ENCODE data around the gene SMLR1.
A peak's percentile ranks its signal among the peaks of the same experiment; 100 is the strongest.
"Not testable (repeated sequence)": the region's sequence is repeated elsewhere in the genome, so short reads cannot be mapped to it uniquely, and the experiment has no call there.

The SMLR1 gene

DNA sequence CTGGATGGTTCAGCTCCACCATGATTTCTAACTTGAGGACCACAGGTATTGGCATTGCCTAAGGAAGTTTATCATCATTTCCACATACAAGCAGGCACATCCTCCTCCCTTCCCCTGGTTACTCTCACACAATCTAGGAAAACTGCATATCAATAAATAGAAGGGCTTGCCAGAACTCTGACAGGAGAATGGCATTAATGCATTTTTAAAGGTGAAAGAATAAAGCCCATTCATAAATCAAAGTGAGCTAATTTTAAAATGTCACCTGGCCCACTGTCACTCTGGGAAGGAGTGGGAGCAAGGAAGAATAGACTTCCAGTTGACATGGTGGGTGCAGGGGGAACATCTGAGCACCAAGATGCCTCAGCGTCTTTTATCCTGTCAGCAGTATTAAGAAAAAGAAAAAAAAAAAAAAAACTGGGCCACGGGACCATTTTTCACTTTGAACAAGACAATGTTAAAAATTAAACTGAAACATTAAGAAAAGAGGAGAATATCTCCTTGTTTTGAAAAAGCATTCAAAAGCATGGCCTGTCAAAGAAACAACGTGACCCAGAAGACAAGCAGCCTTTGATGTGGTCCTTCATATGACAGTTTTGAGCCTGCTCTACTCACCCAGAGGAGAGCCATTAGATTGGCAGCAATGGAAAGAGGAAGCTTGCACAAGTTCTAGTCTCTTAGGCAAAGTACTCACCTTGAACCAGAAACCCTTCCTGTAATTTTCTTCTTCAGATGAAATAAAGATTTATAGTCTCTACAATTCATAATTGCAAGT lies 39.3 kb upstream of the SMLR1 start:
- DNase-seq (ENCODE audit: insufficient read length, low spot score) (no peak), FAIRE-seq (no peak)

DNA sequence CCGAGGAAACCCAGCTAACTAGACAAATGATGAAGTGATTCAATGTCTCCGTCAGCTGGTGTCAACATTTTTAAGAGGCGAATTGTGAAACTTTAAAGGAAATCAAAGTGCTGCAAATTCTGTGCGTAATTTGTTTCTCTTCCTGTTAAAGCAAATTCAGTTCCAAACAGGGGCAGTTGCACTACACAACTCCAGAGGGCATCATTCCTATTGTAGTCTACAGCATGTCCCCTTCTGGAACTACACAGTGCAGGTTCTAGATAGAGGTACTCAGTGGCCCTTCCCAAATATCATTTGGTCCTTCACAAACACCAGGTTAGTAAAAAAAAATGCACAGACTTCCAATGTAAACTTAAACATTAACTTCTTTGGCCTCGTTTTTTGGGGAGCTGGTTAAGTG lies 38.3 kb upstream of the SMLR1 start:
- no peak for DNase-seq (ENCODE audit: insufficient read length, low spot score)
- TF ChIP-seq, protein P1, sequence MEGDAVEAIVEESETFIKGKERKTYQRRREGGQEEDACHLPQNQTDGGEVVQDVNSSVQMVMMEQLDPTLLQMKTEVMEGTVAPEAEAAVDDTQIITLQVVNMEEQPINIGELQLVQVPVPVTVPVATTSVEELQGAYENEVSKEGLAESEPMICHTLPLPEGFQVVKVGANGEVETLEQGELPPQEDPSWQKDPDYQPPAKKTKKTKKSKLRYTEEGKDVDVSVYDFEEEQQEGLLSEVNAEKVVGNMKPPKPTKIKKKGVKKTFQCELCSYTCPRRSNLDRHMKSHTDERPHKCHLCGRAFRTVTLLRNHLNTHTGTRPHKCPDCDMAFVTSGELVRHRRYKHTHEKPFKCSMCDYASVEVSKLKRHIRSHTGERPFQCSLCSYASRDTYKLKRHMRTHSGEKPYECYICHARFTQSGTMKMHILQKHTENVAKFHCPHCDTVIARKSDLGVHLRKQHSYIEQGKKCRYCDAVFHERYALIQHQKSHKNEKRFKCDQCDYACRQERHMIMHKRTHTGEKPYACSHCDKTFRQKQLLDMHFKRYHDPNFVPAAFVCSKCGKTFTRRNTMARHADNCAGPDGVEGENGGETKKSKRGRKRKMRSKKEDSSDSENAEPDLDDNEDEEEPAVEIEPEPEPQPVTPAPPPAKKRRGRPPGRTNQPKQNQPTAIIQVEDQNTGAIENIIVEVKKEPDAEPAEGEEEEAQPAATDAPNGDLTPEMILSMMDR (IDR thresholded peaks at IDR 0.05; ENCODE audit: insufficient read depth, missing control alignments) = peak; percentile 2
- no peak for FAIRE-seq

More for the DNA sequence above, 39.3 kb upstream of the SMLR1 start:
- TF ChIP-seq, protein P1 (IDR thresholded peaks at IDR 0.05; ENCODE audit: insufficient read depth, missing control alignments) = no peak

DNA sequence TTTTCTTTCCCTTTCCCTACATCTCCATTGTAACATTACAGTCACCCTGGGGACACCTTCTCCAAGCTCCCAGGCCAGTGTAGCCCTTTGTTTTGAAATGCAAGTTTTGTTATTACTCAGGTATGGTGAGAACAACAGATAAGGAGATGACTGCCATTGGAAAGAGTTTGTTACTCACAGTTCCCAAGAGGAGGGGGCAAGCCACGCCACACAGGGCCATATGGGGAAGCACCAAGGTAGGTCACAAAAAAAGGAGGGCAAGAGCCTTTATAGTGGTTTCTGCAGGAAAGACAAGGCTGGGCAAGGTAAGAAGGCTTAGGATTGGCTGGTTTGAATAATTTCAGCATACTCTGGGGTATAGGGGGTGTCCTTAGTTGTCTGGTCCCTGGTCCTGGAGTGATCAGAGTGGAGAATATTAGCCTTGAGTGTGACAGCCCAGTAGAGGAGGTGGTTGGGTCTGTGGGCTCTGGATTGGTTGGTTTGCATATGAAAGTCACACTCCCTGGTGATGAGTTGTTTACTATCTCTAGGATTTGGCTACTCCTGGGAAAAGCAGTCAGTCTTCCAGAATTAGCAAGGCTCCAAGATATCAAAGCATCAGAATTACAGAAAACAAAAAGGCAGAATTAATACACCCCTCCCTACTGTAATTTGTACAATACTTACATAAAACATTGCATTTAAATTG lies 33.1 kb upstream of the SMLR1 start:
- DNase-seq (ENCODE audit: insufficient read length, low spot score) (no peak), FAIRE-seq (no peak)
- TF ChIP-seq, protein P1 (IDR thresholded peaks at IDR 0.05; ENCODE audit: insufficient read depth, missing control alignments) = no peak

DNA sequence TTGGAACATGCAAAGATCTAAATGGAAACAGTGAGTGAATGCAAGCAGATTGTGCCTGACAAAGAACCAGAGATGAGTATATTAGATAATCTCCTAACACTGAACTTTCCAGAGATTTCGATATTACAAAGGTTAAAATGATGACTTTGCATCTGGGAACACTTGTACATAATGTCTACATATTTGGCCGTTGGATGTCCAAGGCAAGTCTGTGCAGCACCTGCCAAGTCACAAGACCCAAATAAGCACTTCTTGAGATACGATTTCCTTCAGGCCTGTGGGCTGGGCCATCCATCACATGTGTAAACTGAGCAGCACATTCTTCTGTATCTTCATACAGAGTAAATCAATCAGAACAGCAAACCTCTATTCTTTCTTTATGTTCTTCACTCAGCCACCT lies 32.5 kb upstream of the SMLR1 start:
- DNase-seq (ENCODE audit: insufficient read length, low spot score) (no peak), FAIRE-seq (no peak)
- TF ChIP-seq, protein P1 (IDR thresholded peaks at IDR 0.05; ENCODE audit: insufficient read depth, missing control alignments) = no peak

DNA sequence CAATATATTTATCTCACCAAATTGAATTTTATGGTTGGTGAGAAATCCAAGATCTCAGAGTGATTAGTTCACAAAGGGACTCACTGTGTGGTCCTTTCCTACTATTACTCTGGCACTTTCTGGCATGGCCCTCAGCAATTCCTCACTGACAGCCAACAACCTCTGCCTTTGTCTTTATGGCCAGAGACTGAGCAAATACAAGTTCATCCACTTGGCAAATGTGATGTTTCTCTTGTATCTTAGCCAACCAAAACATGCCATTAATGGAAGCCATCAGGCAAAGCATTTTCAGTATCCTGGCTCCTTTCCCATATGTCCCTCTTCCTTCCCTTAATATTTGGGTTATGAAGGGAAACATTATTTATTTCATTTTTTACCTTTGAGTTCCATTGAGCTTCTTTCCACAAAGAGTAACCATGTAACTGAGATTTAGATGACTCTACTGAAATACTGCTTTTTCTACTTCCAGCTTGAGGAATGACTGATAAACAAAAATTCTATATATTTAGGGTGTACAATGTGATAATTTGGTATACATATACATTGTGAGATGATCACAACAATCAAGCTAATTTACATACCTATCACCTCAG lies 30.8 kb upstream of the SMLR1 start:
- DNase-seq (ENCODE audit: insufficient read length, low spot score) = no peak

DNA sequence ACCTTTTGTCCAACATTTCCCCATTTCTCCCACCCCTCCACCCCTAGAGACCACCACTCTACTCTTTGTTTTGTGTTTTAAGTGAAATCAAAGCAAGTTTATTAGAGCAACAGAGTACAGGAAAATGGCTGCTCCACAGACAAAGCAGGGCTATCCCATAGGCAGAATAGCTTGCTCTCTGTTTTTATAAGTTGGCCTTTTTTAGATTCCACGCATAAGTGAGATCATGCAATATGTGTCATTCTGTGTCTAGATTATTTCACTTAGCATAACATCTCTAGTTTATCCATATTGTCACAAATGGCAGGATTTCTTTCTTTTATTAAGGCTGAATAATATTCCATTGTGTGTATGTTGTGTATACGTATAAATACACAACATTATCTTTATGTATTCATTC lies 30.1 kb upstream of the SMLR1 start:
- FAIRE-seq (no peak), DNase-seq (ENCODE audit: insufficient read length, low spot score) (no peak)
- TF ChIP-seq, protein P1 (IDR thresholded peaks at IDR 0.05; ENCODE audit: insufficient read depth, missing control alignments) = no peak

More for the DNA sequence above, 30.8 kb upstream of the SMLR1 start:
- FAIRE-seq = no peak
- TF ChIP-seq, protein P1 (IDR thresholded peaks at IDR 0.05; ENCODE audit: insufficient read depth, missing control alignments) = no peak

DNA sequence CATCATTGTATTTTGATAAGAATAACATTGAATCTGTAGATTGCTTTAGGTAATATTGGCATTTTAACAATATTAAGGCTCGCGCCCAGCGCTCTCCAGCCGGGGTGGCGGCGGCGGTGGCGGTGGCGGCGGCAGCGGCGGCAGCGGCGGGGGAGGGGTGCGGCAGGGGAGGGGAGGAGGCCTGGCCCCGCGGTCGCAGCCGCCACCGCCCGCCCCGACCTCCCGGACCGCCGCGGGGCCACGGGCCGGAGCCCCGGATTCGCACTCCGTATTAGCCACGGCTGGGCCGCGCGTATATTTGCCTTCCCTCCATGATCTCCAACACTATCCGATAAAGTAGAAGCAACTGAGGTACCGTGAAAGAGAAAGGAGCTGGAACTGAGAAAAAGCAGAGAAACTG lies 25.8 kb upstream of the SMLR1 start:
- not testable (repeated sequence) for FAIRE-seq; DNase-seq (ENCODE audit: insufficient read length, low spot score)

Measured in D721Med (cell line).